Panc1 (cell line): Measurements from ENCODE around the gene AKT3. TPM values are rescaled to one million over a fixed set of nuclear protein-coding genes. Genes with fewer than 3 reads are reported as not detected.

ENCODE experiments used
- ATAC-seq: fragments of 200-7000 bp; cut with Tn5 transposase; 2 replicates; pipeline ENCODE4 v1.9.1; 2020; ENCODE audit warnings: mild to moderate bottlenecking, moderate library complexity
- BruUV-seq: library from RNA; stranded (reverse); fragments of 400-500 nt; replicated peaks from 2 replicates; lab custom pipeline; 2021; lab: Mats Ljungman, UMichigan
- CTCF ChIA-PET: fragments of 300-600 bp; sonication (Branson Sonifier 250); formaldehyde crosslinking; loops from one replicate; lab custom pipeline; 2022; ENCODE audit warnings: antibody characterized with exemption; lab: Charles Lee
- POLR2A ChIA-PET: fragments of 300-600 bp; sonication (Branson Sonifier 250); formaldehyde crosslinking; loops from one replicate; lab custom pipeline; 2022; ENCODE audit warnings: antibody characterized with exemption; lab: Charles Lee
- DNase-seq: peaks from one replicate; pipeline ENCODE4 v3.0.0-alpha.2; 2010; ENCODE audit warnings: low read depth, low spot score
- H3K27ac ChIP-seq: 2 replicates; pipeline ENCODE4 v1.5.1; 2011; ENCODE audit warnings: mild to moderate bottlenecking, low read length, inconsistent platforms
- H3K27me3 ChIP-seq: fragments of 200-500 bp; sonication (Bioruptor generic); 2 replicates; pipeline ENCODE4 v1.6.0; 2014; ENCODE audit warnings: low read length, inconsistent platforms; ENCODE audit not compliant: control insufficient read depth, insufficient read depth
- H3K36me3 ChIP-seq: fragments of 200-500 bp; sonication (Bioruptor generic); 2 replicates; pipeline ENCODE4 v1.5.1; 2014; ENCODE audit warnings: inconsistent platforms, mild to moderate bottlenecking, low read length, moderate library complexity; ENCODE audit not compliant: control insufficient read depth, insufficient read depth
- H3K4me1 ChIP-seq: 2 replicates; pipeline ENCODE4 v1.5.1; 2011; ENCODE audit warnings: inconsistent platforms, mild to moderate bottlenecking, low read length, moderate library complexity; ENCODE audit not compliant: control insufficient read depth, insufficient read depth
- H3K4me3 ChIP-seq, 2 experiments: 2 replicates each; pipeline ENCODE4 v1.5.1; 2011 to 2012; ENCODE audit warnings: low read depth in 2 of 2, low read length in 2 of 2, mild to moderate bottlenecking in 2 of 2, inconsistent platforms in 1 of 2, moderate library complexity in 1 of 2
- H3K9me3 ChIP-seq: fragments of 200-500 bp; sonication (Bioruptor generic); 2 replicates; pipeline ENCODE4 v1.5.1; 2014; ENCODE audit warnings: low read depth, mild to moderate bottlenecking, inconsistent platforms, low read length, moderate library complexity; ENCODE audit not compliant: control insufficient read depth, insufficient read depth
- CTCF ChIP-seq: fragments of 450-650 bp; IDR thresholded peaks from 2 replicates; pipeline ENCODE4 v1.5.1; 2017; ENCODE audit warnings: mild to moderate bottlenecking
- POLR2AphosphoS5 ChIP-seq: IDR thresholded peaks from 2 replicates; pipeline ENCODE4 v1.6.1; 2012; ENCODE audit warnings: mild to moderate bottlenecking, low read depth, low read length, moderate library complexity
- REST ChIP-seq, 2 experiments: IDR thresholded peaks; 2 replicates each; pipeline ENCODE4 v1.6.1; 2011 to 2012; ENCODE audit warnings: low read depth in 2 of 2, control low read depth in 1 of 2, low read length in 1 of 2, mild to moderate bottlenecking in 1 of 2, moderate library complexity in 1 of 2; ENCODE audit not compliant: insufficient read depth in 1 of 2
- SIN3A ChIP-seq: IDR thresholded peaks from 2 replicates; pipeline ENCODE4 v1.6.1; 2012; ENCODE audit warnings: low read depth, mild to moderate bottlenecking, low read length, moderate library complexity, borderline replicate concordance; ENCODE audit not compliant: insufficient read depth
- TCF7L2 ChIP-seq: IDR thresholded peaks from 2 replicates; pipeline ENCODE4 v1.6.1; 2011; ENCODE audit warnings: mild to moderate bottlenecking, low read depth, low read length, inconsistent platforms
- in situ Hi-C: cut with HindIII; loops from 2 replicates; pipeline ENCODE4 v1.10.0; 2016; ENCODE audit warnings: low sequenced_read_pairs, low pct_unique_long_range_greater_than_20kb
- intact Hi-C: fragments of 100-400 bp; cut with micrococcal nuclease; formaldehyde crosslinking; loops from one replicate; pipeline ENCODE4 v1.10.0; 2022; ENCODE audit not compliant: unreplicated experiment
- total RNA-seq: library from RNA; stranded (reverse); gene quantifications from one replicate; pipeline ENCODE4 v1.2.1, GENCODE V29; 2021; ENCODE audit not compliant: unreplicated experiment

AKT3 gene
- total RNA-seq, 1 experiment from 2014 or later, result 11.0 TPM

GRCh38 chr1:243792891-243793290 is 57.2 kb downstream of the AKT3 start:
- Histone ChIP-seq H3K9me3 (no peaks in the 10 kb centered on the region), H3K36me3 (no peaks in the 10 kb centered on the region), H3K4me1 (no peaks in the 10 kb centered on the region), H3K27me3 (no peaks in the 10 kb centered on the region), H3K4me3 (no peak overlapping the region), H3K27ac (no peak overlapping the region)
- TF ChIP-seq TCF7L2, result no peak
- TF ChIP-seq CTCF, result no peak
- no peak for TF ChIP-seq POLR2AphosphoS5
- intact Hi-C loops (no loop called here), in situ Hi-C loops (no loop called here)
- DNase-seq, result no peak
- ChIA-PET CTCF (no interaction called here), POLR2A (no interaction called here)
- no TSS peak for BruUV-seq
- no peak for ATAC-seq

DNA sequence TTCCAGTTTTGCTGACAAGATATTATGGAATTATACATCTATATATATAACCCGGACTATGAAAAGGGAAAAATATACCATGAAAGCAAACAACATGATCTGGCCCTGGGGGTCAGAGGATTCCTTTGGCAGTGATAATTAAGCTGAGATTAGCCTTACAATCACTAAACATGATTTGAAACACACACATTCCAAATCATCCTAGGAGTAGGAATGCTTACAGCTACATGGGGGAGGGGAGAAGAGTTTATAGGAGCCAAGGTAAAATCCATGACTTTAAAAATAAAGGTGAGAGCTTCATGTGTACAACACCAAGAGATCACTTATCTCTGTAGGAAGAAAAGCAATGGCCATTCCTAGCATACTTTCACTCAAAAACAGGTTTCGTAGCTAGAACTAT is 57.6 kb downstream of the AKT3 start:
- no peak overlapping the region for H3K4me3 ChIP-seq
- in situ Hi-C loops (no loop called here), intact Hi-C loops (no loop called here)
- no peak for DNase-seq
- BruUV-seq, result no TSS peak
- ChIA-PET POLR2A (no interaction called here), CTCF (no interaction called here)
- no peaks in the 10 kb centered on the region for H3K4me1 ChIP-seq
- TF ChIP-seq TCF7L2 (no peak), CTCF (no peak), POLR2AphosphoS5 (no peak), REST (IDR thresholded peaks at IDR 0.05; ENCODE audit: insufficient read depth in 1 of 2, low read depth in 2 of 2, low read length in 1 of 2) (no peak), SIN3A (no peak)
- no peak overlapping the region for H3K27ac ChIP-seq
- H3K27me3 ChIP-seq, result no peaks in the 10 kb centered on the region; the same call in 1 of the 2 replicates
- H3K9me3 ChIP-seq, result no peaks in the 10 kb centered on the region
- no peak for ATAC-seq
- H3K36me3 ChIP-seq, result no peaks in the 10 kb centered on the region
